GM06990 (cell line): ENCODE data around the gene CCM2.

Source experiments
- DNase-seq: peaks from one replicate; pipeline ENCODE4 v3.0.0-alpha.2; 2011; ENCODE audit not compliant: insufficient read length; ENCODE audit errors: extremely low read depth
- H3K27me3 ChIP-seq: replicated peaks from 2 replicates; pipeline ENCODE4 v1.6.0; 2011; ENCODE audit warnings: low read length; ENCODE audit not compliant: control insufficient read depth, insufficient read depth
- H3K36me3 ChIP-seq: 2 replicates; pipeline ENCODE4 v1.5.1; 2011; ENCODE audit warnings: low read length; ENCODE audit not compliant: control insufficient read depth, insufficient read depth
- H3K4me3 ChIP-seq: replicated peaks from 2 replicates; pipeline ENCODE4 v1.5.1; 2011; ENCODE audit warnings: low read depth, mild to moderate bottlenecking, control low read depth, low read length
- CTCF ChIP-seq: IDR thresholded peaks from 2 replicates; pipeline ENCODE4 v1.5.1; 2011; ENCODE audit warnings: low read length, control low read depth, mild to moderate bottlenecking, inconsistent platforms; ENCODE audit not compliant: insufficient read depth, poor library complexity, severe bottlenecking

CCM2 gene

DNA sequence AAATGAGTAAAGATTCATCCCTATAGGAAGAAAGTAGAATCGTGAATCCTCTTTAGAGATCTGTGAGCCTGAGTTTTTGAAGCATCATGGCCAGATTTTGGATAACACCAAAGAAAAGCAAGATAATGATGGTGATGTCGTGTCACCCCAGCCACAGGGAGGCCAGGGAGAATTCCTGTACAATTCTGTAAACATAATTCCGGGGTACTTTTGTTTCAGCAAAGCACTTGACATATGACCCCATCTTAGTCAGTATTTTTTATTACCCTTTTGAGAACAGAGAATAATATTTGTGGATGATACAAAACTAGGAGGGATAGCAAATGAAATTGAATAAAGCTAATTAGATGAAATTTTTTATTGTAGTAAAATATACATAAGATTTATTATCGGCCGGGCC is 55.0 kb downstream of the CCM2 start:
- no peak for DNase-seq
- H3K36me3 ChIP-seq: peaks cover 6% of the 10 kb centered on the region
- no peaks in the 10 kb centered on the region for H3K27me3 ChIP-seq
- TF ChIP-seq CTCF: no peak
- no peak overlapping the region for H3K4me3 ChIP-seq

GRCh38 chr7:45055594-45056219 is 55.7 kb downstream of the CCM2 start:
- H3K27me3 ChIP-seq: no peaks in the 10 kb centered on the region
- DNase-seq: no peak
- H3K4me3 ChIP-seq: no peak overlapping the region
- TF ChIP-seq CTCF: no peak
- H3K36me3 ChIP-seq: peaks cover 6% of the 10 kb centered on the region

DNA sequence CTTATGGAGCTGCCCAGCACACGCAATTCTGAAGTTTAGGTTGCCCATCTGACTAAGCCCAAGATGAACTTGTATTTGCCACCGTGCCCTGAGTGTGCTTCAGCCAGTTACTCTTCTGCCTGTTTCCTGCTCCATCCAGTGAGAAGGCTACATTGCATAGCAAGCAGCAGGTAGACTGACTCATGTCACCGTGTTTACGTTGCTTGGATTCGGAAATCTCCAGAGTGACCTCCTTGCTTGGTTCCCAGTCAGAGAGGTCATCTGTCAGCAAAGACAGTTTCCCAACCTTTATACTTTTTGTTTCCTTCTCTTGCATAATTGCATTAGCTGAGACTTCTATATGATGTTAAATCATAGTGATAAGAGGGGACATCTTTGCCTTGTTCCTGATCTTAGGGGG is 57.9 kb downstream of the CCM2 start:
- no peaks in the 10 kb centered on the region for H3K27me3 ChIP-seq
- no peak for TF ChIP-seq CTCF
- peaks cover 4% of the 10 kb centered on the region for H3K36me3 ChIP-seq
- H3K4me3 ChIP-seq: no peak overlapping the region
- DNase-seq: no peak

- Histone ChIP-seq H3K36me3 (peaks cover 9% of the 10 kb centered on the region), H3K27me3 (no peaks in the 10 kb centered on the region), H3K4me3 (no peak overlapping the region)
- no peak for TF ChIP-seq CTCF
- DNase-seq: no peak
Measured at GRCh38 chr7:45060295-45060694, 60.3 kb downstream of the CCM2 start.

DNA sequence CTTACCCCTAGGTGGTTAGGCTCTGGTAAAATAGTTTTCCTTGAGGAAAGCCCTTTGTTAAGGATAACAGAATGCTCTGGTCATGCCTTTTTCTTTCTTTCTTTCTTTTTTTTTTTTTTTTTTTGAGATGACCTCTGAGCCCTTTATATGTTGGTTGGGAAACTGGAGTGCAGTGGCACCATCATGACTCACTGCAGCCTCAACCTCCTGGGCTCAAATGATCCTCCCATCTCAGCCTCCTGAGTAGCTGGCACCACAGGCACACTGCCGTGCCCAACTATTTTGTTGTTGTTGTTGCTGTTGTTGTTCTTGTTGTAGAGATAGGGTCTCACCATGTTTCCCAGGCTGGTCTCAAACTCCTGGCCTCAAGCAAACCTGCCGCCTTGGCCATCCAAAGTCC is 61.4 kb downstream of the CCM2 start:
- Histone ChIP-seq H3K36me3 (peaks cover 14% of the 10 kb centered on the region), H3K27me3 (no peaks in the 10 kb centered on the region), H3K4me3 (no peak overlapping the region)
- no peak for DNase-seq
- TF ChIP-seq CTCF: no peak
